ENCODE results near the gene NAA80. TPM values are rescaled to one million over a fixed set of nuclear protein-coding genes. Genes with fewer than 3 reads are reported as not detected.
"Not testable (repeated sequence)": the region's sequence is repeated elsewhere in the genome, so short reads cannot be mapped to it uniquely, and the experiment has no call there.

Gene NAA80
- total RNA-seq, 1 donor from 2014 or later: 6.7 TPM

DNA sequence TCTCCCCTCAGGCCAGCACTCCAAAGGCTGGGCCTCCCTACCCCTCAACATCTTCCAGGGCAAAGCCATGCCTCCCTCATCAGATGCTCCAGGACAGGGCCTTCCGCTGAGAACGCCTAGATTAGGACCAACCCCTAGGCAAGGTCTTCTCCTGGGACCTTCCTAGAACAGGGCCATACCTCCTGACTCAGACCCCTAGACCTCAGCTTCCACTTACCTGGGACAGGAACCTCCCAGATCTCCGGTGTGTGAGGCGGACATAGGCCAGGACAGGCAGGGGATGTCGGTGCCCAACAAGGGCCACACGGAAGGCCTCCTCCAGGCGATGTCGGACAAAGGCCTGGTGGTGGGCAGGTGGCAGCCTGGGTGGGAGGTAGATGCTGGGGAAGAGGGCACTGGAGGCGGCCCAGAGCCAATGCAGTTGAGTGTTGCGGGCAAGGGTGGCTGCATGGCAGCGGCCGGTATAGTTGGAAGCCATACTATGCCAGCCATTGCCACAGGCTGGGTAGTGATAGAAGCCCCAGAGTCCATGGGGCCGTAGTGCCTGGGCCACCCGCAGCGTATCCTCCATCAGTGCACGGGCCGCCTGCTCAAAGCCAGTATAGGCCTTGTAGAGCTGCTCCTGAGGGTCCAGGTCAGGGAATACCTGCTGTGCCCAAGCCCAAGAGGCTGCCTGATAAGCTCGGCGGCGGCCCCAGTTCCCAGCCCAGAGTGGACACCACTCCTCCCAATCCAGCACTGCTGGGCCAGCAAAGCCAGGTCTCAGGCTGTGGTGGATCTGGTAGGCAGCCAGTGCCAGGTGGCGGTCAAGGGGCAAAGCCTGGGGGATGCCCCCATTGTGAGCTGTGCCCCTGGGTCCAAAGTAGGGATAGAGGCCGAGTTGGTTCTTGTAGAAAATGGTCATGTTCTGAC, 4.5 kb downstream of the NAA80 start:
- no peak for ATAC-seq
- intact Hi-C loops (cut with micrococcal nuclease): no loop called here
- DNase-seq: no peak

DNA sequence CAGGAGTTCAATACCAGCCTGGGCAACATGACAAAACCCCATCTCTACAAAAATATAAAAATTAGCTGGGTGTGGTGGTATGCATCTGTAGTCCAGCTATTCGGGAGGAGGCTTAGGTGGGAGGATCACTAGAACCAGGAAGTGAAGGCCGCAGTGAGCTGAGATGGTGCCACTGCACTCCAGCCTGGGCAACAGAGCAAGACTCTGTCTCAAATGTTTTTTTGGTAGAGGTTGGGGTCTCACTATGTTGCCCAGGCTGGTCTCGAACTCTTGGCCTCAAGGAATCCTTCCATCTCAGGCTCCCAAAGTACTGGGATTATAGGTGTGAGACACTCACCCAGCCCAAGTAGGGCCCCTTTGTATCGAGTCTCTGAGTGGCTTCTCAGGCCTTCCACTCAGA, 5.1 kb downstream of the NAA80 start:
- ATAC-seq: no peak
- intact Hi-C loops (cut with micrococcal nuclease): no loop called here
- DNase-seq: no peak

DNA sequence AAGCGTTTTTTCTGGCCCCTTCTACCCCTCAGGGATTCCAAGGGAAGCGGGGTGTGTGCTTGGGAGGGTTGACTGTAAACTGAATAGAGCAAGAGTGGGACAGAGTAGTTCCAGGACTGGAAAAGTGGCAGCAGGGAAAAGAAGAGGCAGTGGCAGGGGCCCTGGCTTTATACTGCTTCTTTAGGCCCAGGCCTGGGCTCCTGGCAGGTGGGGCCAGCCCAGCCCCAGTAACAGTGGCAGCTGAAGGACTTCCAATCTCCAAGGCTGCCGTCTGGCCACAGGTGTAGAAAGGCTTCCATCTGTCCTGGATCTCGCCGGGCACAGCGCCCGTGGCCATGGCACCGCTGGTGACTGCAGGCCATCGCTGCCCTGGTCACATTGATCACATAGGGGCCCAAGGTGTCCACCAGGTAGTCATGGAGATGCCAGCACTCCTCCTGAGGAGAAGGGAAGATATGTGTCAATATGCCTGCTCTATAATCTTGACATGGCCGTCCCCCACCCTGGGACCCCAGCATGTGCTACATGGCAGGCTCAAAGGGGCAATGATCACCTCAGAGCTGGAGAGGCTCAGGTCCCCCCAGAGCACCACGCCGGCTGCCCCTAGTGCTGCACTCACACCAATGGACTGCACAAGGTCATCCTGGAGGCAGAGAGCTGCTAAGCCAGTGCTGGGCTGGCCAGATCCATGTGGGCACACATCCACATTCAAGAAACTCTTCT, 6.0 kb downstream of the NAA80 start:
- DNase-seq (no peak), ATAC-seq (no peak)
- intact Hi-C loops (cut with micrococcal nuclease): loop anchor here (2.0 kb wide), 1 partner anchor 18 kb away; no protein-coding TSS in a partner anchor

DNA sequence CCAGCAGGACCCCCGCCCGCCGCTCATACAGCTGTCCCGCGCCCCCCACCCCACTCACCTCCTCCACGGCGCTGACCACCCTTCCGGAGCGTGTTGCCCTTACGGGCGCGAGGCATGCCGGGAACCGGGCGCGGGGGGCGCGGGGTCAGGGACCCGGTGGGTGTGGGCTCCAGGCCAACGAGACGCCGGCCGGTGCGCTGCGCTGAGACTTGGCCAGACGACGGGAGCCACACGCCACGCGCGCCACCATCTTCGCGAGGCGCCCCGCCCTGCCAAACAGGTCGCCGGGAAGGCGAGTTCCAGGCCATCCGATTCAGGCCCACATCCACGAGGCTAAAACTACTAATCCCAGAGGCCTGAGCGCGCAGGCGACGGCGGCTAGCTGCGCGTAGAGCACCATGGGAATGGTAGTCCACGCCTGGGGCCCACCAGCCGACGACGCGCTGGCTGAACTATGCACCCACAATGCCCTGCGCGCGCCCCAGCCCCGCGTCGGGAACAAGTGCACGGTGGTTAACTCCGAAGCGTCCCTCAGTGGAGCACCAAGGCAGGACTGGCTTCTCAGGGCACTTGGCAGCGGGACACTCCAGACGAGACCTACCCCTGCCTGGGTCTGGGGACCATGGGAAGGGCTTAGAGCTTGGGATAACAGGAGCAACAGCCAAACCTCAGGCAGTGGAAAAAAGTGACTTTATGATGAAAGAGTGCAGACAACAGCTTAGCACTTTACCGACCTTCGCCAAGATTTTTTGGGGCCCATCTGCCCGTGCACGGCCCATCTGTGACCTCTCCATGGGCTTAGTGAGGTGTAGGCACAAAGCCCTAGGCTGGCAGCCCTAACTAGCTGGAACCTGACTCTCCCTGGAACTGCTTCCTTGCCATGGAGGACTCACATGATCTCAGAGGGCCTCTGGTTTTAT, 6.8 kb downstream of the NAA80 start, which contains the start of gene IFRD2:
Gene IFRD2 (minus strand): TSS at position 271 of the 920 bp plus-strand sequence. CDS start 155 bp downstream, at position 116.
- intact Hi-C loops (cut with micrococcal nuclease): loop anchor here (2.0 kb wide), 1 partner anchor 18 kb away; no protein-coding TSS in a partner anchor
- peak; percentile 99 for DNase-seq
- peak; percentile 94 for ATAC-seq

DNA sequence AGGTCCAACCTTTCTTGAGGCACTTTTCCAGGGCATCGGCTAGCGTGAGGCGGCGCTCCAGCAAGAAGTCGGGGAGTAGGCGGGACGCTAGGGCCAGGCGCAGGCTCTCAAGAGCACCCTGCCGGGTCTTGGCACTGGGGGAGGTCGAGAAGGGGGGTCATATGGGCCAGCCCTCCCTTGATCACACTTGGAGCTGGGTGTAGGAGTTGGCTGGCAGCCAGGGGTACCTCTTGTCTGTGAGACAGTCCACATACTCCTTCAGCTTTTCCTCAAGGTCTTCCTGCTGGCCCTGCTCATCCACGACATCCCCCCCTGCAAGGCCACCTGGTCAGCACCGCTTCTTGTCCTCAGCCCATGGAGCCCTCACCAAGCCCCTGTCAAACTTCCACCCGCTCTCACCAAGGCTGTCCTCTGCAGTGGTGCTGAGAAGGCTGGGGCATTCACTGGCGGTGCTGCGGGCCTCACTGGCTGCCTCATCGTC, 9.0 kb downstream of the NAA80 start:
- ATAC-seq (no peak), DNase-seq (no peak)
- intact Hi-C loops (cut with micrococcal nuclease): no loop called here

DNA sequence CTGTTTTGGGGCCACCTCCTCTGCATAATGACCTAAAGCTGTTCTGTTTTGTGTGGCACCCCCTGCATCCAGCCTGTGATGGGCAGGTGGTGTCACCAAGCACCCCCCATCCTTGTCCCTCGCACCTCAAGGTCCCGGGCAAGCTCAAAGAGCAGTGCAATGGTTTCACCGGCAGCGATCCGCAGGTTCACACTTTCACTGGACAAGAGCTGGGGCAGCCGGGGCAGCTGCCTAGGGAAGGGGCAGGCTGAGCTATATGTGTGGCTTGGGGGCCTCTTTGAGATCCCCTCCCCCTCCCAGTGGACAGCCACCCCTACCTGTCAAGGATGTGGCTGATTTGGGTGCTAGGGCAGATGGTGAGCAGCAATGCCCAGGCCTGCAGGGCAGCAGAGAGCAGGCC, 10.1 kb downstream of the NAA80 start:
- no peak for ATAC-seq
- intact Hi-C loops (cut with micrococcal nuclease): no loop called here
- DNase-seq: no peak

DNA sequence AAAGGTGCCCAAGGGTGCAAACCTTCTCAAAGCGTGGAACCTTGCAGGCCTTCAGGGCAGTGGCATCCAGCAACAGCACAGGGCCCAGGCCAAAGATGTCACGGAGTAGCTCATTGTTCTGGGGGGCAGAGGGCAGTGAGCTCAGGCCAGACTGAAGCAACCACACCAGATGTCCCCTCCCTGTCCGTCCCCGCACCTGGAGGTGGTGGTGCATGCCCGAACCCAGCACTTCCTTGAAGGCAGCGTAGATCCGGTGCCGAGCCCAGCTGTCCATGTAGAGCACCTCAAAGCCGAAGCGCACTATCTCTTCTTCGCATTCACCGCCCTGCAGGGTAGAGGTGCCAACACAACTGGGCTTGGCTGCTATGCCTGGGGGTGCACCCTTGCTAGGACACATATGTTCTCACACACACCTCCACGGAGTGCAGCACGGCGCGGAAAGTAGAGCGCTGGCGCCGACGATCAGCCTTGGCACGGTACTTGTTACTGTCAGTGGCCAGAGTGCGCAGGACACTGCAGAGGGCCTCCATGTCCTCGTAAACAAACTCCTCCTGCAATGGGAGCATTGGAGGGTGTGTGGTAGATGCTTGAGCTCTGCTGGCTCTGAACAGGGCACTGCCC, 10.7 kb downstream of the NAA80 start:
- ATAC-seq (no peak), DNase-seq (no peak)
- intact Hi-C loops (cut with micrococcal nuclease): no loop called here

DNA sequence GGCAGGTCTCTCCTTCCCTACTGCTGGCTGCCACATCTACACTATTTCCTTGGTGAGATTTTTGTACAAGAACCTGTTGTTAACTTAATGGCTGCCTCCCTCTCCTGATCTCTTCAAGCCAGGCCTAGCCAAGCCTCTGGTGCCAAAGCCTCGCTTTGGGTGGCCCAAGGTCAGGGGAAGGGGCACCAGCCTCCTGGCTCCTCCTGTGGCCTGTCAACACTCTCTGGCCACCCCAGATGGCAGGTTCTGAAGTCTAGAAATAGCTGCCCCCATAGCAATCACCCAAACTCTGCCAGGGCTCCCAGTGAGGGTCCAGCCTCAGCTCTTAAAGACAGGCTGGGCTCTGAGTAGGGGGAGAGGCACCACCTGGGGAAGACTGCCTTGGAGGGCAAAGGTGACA, 11.9 kb downstream of the NAA80 start:
- DNase-seq: peak; percentile 82
- intact Hi-C loops (cut with micrococcal nuclease): no loop called here
- peak; percentile 65 for ATAC-seq

DNA sequence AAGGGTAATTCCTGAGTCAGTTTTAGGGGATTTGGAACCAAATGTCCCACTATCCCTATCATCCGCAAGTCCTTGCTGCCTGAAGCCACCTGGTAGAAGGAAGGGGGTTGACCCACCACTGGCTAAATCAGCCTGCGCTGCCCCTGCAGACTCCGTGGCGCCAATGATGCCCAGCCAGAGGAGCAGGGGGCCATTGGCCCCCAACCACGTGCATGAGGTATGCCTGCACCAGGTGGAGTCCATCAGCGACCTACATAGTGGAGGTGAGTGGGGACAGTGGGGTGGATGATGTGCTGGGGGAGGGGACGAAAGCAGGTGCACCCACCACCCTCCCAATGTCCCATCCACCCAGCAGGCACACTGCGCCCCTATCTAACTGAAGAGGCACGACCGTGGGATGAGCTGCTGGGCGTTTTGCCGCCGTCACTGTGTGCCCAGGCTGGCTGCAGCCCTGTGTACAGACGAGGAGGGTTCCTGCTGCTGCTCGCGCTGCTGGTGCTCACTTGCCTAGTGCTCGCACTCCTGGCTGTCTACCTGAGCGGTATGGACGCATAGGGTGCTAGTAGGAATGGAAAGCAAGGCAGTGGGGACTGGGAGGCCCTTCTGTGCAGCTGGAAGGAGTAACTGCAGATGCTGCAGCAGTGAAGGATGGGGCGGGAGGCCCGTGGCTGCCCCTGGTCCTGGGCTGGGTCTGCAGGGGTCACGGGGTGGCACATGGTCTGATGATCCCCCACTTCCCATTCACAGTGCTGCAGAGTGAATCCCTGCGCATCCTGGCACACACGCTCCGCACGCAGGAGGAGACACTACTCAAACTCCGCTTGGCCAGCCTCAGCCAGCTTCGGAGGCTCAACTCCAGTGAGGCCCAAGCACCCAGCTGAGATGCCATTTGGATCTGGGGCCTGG, 12.6 kb downstream of the NAA80 start:
- ATAC-seq: peak; percentile 2
- intact Hi-C loops (cut with micrococcal nuclease): no loop called here
- no peak for DNase-seq

DNA sequence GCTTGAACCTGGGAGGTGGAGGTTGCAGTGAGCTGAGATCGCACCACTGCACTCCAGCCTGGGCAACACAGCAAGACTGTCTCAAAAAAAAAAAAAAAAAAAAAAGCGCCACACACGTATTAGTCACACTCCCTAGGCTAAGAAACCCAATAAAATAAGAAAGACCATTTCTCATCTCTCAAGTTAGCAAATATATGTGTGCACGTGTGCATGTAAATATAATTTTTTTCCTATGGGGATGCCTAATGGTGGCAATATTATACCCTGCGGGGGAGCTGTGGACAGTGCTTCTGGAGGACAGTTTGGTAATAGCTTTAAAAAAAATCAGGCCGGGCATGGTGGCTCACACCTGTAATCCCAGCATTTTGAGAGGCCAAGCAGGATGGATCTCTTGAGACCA, 15.1 kb downstream of the NAA80 start:
- ATAC-seq; DNase-seq; intact Hi-C loops (cut with micrococcal nuclease): not testable (repeated sequence)

DNA sequence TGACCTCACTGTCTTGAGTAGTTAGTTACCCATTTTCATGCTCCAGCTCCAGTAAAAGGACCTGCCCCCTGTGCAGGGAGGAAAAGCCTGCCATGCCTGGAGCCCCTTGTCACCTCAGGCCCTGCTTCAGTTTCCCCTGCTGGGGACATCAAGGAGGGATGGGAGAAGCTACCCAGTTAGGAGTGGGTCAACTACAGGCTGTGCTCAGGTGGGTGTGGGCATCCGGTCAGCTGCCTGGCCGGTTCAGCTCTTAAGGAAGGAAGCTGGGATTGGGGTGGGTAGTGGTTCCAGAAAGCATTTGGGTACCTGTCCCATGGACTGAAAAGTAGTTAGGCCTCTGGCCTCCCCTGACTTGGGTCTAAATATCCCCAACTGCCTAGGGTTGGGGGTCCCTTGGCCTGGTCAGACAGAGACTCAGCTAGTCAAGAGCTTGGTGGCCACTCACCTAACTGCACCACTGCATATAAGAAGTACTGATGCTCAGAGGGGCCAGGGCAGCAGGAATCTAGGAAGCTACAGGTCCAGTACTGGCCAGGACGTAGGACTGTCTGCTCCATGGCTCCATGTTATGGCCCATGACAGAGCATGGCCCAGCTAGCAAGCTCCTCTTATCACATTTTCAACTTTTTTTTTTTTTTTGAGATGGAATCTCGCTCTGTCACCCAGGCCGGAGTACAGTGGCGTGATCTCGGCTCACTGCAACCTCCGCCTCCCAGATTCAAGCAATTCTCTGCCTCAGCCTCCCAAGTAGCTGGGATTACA, 19.8 kb downstream of the NAA80 start:
- peak; percentile 39 for ATAC-seq
- no peak for DNase-seq
- intact Hi-C loops (cut with micrococcal nuclease): no loop called here

DNA sequence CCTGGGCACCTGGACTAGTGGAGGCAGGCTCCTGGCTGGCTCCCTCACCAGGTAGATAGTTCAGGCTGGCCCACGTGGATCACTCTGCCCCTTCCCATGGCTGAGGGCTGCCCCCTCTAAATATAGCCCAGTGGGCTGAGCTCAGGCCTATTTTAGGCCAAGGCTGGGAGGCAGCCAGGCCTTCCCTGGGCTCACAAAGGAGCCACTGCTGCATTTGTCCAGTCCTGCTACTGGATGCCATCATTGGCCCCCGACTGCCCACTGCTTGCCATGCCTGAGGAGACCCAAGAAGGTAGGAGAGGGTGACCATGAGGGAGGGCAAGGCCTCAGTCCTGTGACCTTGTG, 20.4 kb downstream of the NAA80 start, which contains the start of gene LSMEM2:
Gene LSMEM2 (plus strand): TSS at position 208 of the 345 bp plus-strand sequence. CDS start 27 bp downstream, at position 235.
- ATAC-seq (peak; percentile 90), DNase-seq (peak; percentile 84)
- intact Hi-C loops (cut with micrococcal nuclease): no loop called here

DNA sequence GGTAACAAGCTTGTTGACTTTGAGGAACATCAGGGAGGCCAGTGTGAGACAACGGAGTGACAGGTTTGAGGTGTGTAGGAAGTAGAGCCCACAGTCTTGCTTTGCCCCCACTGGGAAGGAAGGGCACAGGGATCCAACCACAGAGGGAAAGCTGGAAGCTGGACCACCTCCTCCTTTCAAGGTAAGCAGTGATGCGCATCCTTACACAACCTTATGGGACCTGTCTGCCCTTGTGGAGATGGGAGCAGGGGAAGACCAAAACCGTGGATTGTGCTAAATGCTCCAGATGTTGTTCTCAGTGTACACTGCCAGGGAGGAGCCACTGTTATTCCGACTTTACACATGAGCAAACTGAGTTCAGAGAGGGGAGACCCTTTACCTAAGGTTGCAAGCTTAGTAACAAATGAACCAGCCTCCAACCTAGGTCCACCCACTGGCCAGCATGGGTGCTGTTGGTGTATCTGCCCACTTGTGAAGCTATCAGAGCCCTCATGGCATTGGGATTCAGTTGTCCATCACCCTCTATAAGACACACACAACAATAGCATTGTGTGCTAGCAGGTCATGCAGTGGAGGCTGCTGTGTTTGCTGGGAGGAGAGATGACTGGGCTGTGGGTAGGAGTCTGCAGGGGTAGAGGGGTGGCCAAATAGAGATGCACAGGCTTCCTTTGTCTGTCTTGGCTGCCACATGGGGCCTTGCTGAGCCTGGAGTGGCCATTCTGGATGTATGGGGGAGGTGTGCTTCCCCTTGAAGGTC, 20.9 kb downstream of the NAA80 start:
- peak; percentile 14 for ATAC-seq
- intact Hi-C loops (cut with micrococcal nuclease): no loop called here
- no peak for DNase-seq

DNA sequence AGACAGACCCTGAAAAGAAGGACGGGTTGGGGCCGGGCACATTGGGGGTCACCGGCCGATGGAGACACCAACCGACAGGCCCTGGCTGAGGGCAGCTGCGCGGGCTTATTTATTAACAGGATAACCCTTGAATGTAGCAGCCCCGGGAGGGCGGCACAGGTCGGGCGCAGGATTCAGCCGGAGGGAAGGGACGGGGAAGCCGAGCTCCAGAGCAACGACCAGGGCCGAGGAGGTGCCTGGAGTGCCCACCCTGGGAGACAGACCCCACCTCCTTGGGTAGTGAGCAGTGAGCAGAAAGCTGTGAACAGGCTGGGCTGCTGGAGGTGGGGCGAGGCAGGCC, 22.5 kb downstream of the NAA80 start:
- ATAC-seq (no peak), DNase-seq (no peak)
- intact Hi-C loops (cut with micrococcal nuclease): no loop called here

DNA sequence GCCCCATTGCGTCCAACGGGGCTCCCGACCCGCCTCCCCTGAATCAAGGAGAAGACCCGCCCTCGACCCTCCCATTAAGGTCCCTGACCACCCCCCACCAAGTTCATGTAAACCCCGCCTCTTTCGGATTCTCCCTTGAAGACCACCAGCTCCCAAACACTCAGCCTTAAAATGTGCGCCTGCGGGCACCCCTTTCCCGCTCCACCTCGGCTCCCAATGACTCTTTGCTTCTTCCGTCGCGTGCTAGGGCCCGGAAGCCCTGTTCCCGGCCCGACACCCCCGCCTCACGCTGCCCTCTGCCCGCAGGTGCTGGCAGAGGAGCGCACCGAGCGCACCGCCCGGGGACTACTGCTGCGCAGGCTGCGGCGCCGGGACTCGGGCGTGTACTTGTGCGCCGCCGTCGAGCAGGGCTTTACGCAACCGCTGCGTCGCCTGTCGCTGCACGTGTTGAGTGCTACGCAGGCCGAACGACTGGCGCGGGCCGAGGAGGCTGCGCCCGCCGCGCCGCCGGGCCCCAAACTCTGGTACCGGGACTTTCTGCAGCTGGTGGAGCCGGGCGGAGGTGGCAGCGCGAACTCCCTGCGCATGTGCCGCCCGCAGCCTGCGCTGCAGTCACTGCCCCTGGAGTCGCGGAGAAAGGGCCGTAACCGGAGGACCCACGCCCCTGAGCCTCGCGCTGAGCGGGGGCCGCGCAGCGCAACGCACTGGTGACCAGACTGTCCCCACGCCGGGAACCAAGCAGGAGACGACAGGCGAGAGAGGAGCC, 23.0 kb downstream of the NAA80 start:
- DNase-seq (no peak), ATAC-seq (no peak)
- intact Hi-C loops (cut with micrococcal nuclease): loop anchor here (2.0 kb wide), 1 partner anchor 17 kb away; the partner anchor contains the start of gene IFRD2

Measured in left ventricle myocardium superior (tissue), 1 donor.